ENCODE measurements around the gene HOXB1.

Gene HOXB1

DNA sequence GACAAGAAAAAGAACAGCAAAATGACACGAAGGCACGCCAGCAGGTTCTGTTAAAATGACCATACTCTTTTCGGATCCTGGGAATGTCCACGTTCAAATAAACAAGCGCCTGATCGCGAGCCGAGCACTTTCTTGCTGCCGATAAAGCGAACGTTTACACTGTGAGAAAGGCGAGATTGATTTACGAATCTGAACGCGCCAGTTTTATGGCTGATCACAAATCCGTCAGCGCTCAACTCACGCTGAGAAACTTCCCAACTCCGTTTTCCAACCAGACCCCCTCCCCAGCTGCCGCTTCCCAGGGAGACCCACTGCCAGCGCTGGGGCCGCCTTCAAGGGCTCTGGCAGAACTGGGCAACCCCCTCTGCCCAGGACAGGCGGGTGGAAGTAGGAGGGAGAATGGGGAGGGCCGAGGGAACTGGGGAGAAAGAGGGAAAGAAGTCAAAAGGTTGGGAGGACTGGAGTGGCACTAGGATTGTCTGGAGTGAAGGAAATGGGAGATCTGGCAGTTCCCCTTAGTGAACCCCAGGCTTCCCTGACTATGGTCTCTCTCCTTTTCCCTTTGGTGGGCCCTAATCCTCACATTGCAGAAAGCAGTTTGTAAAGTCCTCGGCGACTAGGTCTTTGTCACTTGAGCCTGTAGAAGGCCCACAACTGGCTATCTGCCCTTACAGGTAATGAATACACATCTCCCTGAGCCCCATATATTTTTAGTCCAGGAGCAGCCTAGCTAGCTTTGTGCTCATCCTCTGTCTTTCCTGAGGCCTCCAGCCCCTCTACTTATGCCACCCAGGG is 40.4 kb upstream of the HOXB1 start:
- in situ Hi-C loops (cut with MboI; ENCODE audit: low pct_unique_long_range_greater_than_20kb, low sequenced_read_pairs, unreplicated experiment), result no loop called here
- TF ChIP-seq, protein P1, sequence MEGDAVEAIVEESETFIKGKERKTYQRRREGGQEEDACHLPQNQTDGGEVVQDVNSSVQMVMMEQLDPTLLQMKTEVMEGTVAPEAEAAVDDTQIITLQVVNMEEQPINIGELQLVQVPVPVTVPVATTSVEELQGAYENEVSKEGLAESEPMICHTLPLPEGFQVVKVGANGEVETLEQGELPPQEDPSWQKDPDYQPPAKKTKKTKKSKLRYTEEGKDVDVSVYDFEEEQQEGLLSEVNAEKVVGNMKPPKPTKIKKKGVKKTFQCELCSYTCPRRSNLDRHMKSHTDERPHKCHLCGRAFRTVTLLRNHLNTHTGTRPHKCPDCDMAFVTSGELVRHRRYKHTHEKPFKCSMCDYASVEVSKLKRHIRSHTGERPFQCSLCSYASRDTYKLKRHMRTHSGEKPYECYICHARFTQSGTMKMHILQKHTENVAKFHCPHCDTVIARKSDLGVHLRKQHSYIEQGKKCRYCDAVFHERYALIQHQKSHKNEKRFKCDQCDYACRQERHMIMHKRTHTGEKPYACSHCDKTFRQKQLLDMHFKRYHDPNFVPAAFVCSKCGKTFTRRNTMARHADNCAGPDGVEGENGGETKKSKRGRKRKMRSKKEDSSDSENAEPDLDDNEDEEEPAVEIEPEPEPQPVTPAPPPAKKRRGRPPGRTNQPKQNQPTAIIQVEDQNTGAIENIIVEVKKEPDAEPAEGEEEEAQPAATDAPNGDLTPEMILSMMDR (IDR thresholded peaks at IDR 0.05; ENCODE audit: extremely low read depth, insufficient read depth, missing control alignments), result no peak
- no peak for DNase-seq (ENCODE audit: low spot score)

DNA sequence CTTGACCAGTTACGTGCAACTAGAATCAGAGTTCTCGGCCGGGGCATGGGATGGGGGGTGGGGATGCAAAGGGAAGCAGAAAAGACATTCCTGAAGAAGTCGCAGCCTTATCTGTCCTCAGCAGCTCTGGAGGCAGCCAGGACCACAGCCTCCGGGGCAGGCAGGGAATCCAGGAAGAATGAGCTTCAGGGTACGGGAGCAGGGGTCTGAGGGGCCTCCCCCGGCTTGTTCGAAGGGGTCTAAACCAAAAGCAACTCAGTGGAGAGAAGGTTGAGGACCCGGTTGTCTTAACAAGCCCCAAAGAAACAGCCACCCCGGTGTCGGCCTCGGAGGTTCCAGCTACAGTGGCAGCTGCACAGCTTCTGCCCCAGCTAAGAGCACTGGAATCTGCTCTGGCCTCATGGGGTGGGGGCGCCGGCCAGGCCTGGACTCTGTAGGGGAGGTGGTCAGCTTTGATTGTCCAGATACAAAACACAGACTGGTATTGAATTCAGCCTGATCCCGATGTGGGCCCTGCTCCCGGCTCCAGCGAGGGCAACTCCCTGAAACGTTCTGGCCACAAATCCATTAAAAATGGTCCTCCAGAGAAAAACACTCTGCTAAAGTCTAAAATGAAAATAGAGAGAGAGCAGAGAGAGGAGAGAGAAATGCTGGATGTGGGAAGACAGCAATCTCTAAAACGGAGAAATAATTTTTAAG is 39.7 kb upstream of the HOXB1 start:
- in situ Hi-C loops (cut with MboI; ENCODE audit: low pct_unique_long_range_greater_than_20kb, low sequenced_read_pairs, unreplicated experiment), result no loop called here
- TF ChIP-seq, protein P1 (IDR thresholded peaks at IDR 0.05; ENCODE audit: extremely low read depth, insufficient read depth, missing control alignments), result no peak
- DNase-seq (ENCODE audit: low spot score), result no peak

DNA sequence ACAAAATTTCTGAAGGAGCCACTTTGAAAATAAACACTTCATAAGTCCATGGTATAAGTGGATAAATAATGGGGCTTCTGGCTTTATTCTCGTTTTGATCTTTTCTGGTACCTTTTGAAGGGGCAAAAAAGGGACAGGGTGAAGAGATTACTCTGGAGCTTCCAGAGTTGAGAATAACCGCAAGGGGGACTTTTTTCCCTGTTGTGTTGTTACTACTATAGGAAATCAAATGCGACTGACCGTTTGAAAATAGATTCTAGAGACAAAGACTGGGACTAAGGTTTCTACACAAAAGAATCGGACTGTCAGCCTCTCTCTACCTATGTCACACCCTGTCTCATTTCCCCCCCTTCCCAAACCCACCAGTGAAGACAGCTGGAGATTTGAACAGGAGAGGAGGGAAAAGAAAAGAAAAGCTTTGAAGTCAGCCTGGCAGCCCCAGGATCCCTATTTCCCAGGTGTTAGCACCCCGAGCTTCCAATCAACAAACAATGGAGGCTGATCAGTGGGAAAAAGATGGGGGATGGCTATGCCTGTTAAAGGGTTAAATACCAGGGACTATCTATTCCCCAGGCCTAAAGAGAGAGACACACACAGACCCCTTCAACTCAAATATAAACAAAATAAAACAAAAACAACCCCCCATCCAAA is 39.0 kb upstream of the HOXB1 start:
- TF ChIP-seq, protein P1 (IDR thresholded peaks at IDR 0.05; ENCODE audit: extremely low read depth, insufficient read depth, missing control alignments), result no peak
- no peak for DNase-seq (ENCODE audit: low spot score)
- in situ Hi-C loops (cut with MboI; ENCODE audit: low pct_unique_long_range_greater_than_20kb, low sequenced_read_pairs, unreplicated experiment), result no loop called here

DNA sequence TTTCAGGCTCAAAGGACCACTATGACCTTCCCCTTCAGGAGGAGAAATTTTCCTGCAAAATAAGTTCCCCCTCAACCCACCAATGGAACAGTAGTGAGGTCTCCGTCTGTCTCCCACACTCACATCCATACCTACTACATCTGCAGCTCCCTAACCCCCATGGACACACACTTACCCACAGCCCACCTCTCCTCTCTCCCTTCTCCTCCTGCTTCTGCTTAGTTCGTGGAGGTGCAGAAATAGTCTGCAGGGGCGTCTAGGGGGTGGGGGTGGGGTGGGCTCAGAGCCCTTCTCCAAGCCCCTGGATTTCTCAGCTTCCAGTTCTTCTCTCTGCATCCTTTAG is 38.4 kb upstream of the HOXB1 start:
- DNase-seq (ENCODE audit: low spot score), result no peak
- TF ChIP-seq, protein P1 (IDR thresholded peaks at IDR 0.05; ENCODE audit: extremely low read depth, insufficient read depth, missing control alignments), result no peak
- in situ Hi-C loops (cut with MboI; ENCODE audit: low pct_unique_long_range_greater_than_20kb, low sequenced_read_pairs, unreplicated experiment), result no loop called here

DNA sequence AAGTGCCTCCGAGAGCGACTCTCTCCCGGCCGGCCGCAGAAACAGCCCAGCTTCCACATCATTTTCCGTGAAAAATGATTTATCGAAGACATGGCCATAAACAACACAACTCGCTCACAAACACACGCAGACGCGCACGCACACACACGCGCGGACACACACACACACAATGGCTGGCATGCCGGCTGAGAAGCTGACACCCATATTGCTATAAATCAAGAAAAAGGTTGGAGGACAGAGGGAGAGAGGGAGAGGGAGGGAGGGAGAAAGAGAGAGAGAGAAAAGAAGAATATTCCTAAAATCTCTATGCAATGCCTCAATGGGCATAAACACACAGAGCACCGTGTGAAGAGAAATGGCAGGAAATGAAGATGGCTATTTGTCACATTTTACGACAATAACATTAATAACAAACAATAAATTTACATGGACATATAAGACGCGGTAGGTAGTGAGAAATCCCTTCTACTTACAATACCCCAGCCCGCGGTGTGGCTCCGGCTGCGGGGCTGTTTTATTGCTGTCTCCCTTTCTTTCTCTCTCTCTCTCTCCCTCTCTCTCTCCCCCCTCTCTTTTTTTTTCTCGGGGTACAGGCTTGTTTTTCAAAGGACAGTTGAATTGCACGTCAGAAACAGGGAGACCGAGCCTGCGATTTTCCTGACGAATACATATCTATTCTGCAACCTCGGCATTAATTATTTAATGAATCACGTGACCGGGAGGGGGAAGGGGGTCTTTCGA is 37.9 kb upstream of the HOXB1 start:
- TF ChIP-seq, protein P1 (IDR thresholded peaks at IDR 0.05; ENCODE audit: extremely low read depth, insufficient read depth, missing control alignments), result no peak
- in situ Hi-C loops (cut with MboI; ENCODE audit: low pct_unique_long_range_greater_than_20kb, low sequenced_read_pairs, unreplicated experiment), result no loop called here

DNA sequence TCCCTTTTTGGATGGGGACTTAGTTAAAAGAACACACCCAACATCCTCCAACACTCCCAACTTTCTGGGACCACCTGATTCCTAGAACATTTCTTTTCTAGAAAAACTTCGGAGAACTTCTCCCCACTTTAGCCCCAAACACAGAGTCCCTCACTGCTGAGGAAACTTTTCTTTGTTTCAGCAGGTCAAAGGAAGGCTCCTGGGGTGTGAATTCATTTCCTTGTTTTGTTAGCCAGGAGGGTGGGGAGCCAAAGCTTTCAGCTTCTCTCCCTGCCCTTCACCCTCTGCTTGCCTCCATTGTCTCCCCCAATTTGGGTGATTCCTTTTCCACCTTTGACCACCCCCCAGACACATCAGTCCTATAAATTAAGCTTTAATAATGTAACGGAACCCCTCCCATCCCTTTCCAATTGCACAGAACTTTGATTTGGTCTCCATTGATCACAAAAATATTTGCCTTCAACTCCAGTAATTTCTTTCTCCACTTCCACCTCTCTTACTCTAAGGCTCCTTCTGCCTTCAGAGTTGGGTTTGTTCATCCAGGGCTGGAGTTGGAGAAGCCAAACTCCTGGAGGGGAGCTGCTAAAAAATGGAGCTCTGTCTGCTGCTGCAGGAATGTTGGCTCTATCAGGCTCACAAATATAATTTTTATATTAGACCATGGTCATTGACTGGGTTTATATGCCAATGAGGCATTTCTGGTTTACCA is 37.0 kb upstream of the HOXB1 start:
- DNase-seq (ENCODE audit: low spot score), result no peak
- TF ChIP-seq, protein P1 (IDR thresholded peaks at IDR 0.05; ENCODE audit: extremely low read depth, insufficient read depth, missing control alignments), result no peak
- in situ Hi-C loops (cut with MboI; ENCODE audit: low pct_unique_long_range_greater_than_20kb, low sequenced_read_pairs, unreplicated experiment), result no loop called here

More for the DNA sequence above, 37.9 kb upstream of the HOXB1 start:
- DNase-seq (ENCODE audit: low spot score), result no peak

All from GM13977 (cell line).